Daoy (cell line): Measurements from ENCODE around the gene CLDN8. TPM values are rescaled to one million over a fixed set of nuclear protein-coding genes. Genes with fewer than 3 reads are reported as not detected.
A peak's percentile ranks its signal among the peaks of the same experiment; 100 is the strongest.

Experiments
- DNase-seq: peaks from one replicate; pipeline ENCODE4 v3.0.0-alpha.2; 2015; ENCODE audit warnings: low read depth
- total RNA-seq: library from RNA; depleted of rRNA; stranded (reverse); fragments of >200 nt; shearing (Covaris generic); gene quantifications from 2 replicates; pipeline ENCODE4 v1.2.3, GENCODE V29; 2014; rRNA removed

CLDN8 gene
- total RNA-seq, 1 experiment from 2014 or later: not detected

DNA sequence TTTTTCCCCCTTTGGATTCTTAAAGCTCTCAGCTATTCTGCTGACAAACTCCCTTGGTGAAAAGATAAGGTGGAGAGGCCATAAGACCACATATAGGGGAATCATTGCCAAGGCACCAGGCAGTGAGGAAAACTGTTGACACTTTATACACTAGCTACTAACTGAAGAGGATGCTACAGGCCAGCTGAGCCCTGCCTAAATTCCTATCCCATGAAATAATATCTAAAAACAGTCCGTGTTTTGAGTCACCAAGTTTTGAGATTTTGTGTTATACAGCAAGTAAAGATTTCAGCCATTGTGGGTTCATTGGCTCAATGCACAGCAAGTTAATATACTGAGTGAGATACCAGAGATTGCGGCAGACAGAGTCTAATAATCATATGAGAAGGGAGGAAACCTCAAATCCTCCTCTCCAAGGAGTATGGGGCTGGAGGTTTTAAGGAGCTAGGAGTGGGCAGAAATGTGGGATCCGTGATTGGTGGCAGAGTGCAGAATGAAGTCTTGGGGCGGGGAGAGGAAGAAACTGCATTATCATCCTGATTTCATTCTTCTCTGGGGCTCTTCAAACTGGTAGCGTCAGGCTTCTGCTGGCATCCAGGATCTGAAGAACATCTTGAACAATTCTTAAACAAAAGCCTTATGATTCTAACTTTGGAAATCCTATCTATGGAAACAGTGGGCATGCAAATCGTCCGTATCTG, 9.2 kb downstream of the CLDN8 start:
- peak; percentile 46 for DNase-seq

DNA sequence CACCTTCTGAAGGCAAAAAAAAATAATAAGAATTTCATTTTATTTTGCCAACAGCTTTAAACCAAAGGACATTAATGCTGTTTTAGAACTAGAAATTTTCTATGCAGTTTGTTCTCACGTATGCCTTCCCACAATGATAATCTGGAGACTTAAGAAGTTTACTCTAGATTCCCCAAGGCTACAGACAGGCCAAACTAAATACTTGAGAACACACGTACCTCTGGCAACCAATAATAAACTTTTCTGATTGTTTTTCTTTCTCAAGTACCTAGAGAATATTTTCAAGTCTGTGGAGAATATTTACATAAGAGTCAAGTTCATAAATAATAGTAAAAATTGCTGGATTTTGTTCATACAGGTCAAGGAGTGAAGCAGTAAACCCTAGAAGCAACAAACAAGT, 15.9 kb downstream of the CLDN8 start:
- no peak for DNase-seq

GRCh38 chr21:30194701-30195299, 21.1 kb downstream of the CLDN8 start:
- DNase-seq: peak; percentile 50

DNA sequence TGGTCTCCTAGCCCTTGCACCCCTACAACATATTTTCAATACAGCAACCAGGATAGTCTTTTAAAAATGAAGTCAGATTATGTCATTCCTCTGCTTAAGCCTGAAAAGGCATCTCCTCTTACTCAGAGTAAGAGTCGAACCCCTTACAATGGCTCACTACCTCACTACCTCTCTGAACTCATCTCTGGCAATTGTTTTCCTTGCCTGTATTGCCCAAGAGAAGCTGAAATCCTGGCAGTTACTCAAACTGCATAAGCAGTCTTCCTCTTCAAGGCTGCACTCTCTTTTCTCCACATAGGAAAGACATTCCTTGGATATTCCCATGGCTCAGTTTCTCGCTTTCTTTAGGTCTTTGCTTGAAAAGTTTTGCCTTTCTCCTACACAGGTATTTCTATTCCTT, 22.7 kb downstream of the CLDN8 start:
- no peak for DNase-seq

DNA sequence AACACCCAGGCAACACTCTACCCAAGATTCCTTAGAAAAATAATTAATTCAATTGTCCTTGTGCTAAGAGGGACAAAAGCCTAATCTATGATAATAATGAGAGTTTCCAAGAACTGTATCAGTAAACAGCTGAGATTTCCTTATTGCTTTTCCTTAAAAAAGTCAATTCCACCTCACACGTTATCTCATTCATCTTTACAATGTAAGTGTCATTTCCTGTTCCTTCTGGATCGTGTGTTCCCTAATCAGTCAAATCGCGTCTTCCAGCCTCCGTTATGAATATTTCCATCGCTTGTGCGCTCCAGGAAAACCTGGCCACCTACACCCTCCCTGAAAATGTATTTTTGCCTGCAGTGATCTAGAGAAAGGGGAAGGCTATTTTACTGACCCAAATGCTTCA, 25.3 kb downstream of the CLDN8 start:
- no peak for DNase-seq

DNA sequence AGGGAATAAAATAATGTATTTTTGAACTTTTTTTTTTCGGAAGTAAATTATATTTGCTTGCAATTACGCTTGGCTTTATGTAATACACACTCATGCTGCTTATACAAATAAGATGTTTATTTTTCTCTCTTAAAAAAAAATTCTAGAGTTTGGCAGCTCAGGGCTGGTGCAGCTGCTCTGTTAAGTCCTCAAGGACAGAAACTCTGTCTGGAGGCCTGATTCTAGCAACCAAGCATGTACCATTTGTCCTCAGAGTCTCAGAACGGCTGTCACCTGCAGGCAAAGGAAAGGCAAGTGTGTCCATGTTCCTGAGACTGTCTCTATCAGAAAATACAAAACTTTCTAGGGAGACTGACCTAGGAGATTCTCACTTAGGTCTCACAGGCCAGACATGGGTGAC, 26.1 kb downstream of the CLDN8 start:
- no peak for DNase-seq

DNA sequence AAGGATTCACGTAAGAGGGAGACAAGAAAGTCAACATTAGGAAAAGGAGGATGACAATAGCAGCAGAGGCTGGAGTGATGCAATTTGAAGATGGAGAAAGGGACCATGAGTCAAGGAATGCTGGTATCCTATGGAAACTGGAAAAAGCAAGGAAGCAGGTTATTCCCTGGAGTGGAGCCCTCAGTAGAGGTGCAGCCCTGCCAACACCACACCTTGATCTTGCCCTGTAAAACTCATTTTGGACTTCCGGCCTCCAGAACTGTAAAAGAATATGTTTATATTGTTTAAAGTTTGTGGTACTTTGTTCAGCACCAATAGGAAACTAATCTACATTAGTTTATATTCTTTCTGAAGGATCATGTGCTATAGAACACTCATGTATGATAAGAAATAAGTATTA, 29.7 kb downstream of the CLDN8 start:
- DNase-seq: no peak

DNA sequence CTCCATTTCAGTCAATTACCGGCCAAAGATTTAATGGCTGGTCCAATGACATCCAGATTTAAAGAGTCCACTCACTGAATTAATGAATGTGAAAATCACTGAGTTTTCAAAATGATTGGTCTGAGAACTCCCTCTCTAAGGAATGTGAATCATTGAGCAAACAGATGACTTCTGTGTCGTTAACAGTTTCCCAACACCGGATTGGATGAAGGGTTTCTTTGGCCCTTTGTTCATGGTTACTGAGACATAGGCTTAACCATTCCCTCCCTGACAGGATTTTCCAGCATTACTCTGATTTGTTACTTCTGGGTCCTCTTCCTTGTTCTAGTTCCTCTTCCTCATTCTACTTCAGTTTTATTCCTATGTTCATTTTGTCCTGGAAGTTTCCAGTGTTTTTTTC, 47.8 kb downstream of the CLDN8 start:
- peak; percentile 28 for DNase-seq

DNA sequence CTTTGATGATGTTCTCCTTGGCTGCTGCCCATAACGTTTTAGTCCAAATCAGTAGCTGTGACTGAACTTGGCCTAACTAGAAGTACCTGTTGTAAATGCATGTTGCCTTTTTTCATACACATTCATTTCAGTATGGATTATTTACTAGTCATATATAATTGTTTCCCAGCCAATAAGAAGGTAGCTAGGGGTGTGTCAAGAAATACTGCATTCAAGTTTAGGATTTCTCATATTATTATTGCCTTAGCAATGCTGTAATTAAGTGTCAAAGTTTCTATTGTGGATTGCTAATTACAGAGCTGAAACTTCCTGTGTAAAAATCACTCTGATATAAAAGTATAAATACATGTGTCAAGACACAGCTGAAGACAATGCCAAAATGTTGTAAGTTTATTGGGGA, 49.2 kb downstream of the CLDN8 start, which contains the start of gene CLDN17:
TSS of gene CLDN17 (minus strand) at position 101 of the 400 bp plus-strand sequence. CDS start 188 bp downstream, outside the sequence.
- no peak for DNase-seq

- DNase-seq: no peak
Measured at GRCh38 chr21:30166171-30166570, 49.7 kb downstream of the CLDN8 start.

GRCh38 chr21:30164796-30165195, 51.1 kb downstream of the CLDN8 start:
- DNase-seq: no peak

Other genes with a start within 250 kb of the CLDN8 start
- gene CLDN17, start 49.3 kb downstream of the CLDN8 start, total RNA-seq: not detected in 2 replicates
- not detected in 2 replicates for gene KRTAP24-1, start 66.9 kb upstream of the CLDN8 start, total RNA-seq
- not detected in 2 replicates for gene KRTAP25-1, start 73.4 kb upstream of the CLDN8 start, total RNA-seq
- gene KRTAP26-1, start 104.2 kb upstream of the CLDN8 start, total RNA-seq: not detected in 2 replicates
- not detected in 2 replicates for gene KRTAP27-1, start 121.6 kb upstream of the CLDN8 start, total RNA-seq
- not detected in 2 replicates for gene KRTAP23-1, start 132.5 kb upstream of the CLDN8 start, total RNA-seq
- not detected in 2 replicates for gene KRTAP13-2, start 156.2 kb upstream of the CLDN8 start, total RNA-seq
- gene KRTAP13-1, start 179.9 kb upstream of the CLDN8 start, total RNA-seq: not detected in 2 replicates
- gene KRTAP13-3, start 209.8 kb upstream of the CLDN8 start, total RNA-seq: not detected in 2 replicates
- gene KRTAP13-4, start 214.1 kb upstream of the CLDN8 start, total RNA-seq: not detected in 2 replicates
- gene KRTAP15-1, start 224.2 kb upstream of the CLDN8 start, total RNA-seq: not detected in 2 replicates